ENCODE results near the gene GNG7.
"Not testable (repeated sequence)": the region's sequence is repeated elsewhere in the genome, so short reads cannot be mapped to it uniquely, and the experiment has no call there.

The GNG7 gene

GRCh38 chr19:2527686-2528085, 174.8 kb downstream of the GNG7 start:
- DNase-seq = no peak

- no peak for DNase-seq
These were observed 175.3 kb downstream of the GNG7 start for GRCh38 chr19:2527171-2527570.

DNA sequence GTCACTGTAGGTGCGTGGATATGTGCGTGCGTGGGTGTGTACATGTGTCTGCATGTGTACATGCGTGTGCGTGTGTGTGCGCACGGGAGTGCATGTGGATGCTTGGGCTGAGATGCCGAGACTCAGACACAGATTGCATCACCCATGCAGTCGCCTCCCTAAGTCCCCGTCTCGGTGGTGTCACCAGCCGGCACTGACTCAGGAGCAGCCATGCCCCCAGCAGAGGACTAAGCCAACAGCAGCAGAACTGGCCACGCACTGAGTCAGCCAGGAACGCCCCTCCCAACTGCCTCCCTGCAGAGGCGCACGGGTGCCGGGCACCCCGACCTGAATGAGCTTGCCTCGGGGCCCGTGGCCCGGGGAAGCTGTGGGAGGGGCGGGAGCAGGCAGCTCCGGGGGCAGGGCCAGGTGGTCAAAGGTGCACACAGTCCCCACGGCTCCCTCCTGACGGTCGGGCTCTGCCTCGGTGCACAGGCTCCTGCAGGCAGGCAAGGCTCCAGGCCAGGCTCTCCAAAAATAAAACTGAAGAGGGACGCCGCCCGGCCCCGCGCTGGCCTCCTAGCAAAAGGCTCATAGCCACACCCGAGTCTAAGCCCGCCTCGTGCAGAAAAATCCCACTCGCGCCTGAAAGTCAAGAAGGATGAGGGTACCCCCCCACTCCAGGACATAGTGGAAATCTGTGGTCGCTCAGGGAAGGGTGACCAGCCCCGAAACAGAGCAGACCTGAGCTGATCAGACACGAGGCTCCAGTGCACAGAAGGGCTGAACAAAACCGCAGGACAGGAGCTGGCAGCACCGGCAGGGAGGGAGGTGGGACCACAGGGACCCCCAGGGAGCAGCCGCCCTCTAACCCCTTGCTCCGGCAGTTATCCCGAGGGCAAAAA, 177.4 kb downstream of the GNG7 start:
- DNase-seq = peak; percentile 62

- DNase-seq = no peak
These were observed 178.1 kb downstream of the GNG7 start for GRCh38 chr19:2524361-2524839.

DNA sequence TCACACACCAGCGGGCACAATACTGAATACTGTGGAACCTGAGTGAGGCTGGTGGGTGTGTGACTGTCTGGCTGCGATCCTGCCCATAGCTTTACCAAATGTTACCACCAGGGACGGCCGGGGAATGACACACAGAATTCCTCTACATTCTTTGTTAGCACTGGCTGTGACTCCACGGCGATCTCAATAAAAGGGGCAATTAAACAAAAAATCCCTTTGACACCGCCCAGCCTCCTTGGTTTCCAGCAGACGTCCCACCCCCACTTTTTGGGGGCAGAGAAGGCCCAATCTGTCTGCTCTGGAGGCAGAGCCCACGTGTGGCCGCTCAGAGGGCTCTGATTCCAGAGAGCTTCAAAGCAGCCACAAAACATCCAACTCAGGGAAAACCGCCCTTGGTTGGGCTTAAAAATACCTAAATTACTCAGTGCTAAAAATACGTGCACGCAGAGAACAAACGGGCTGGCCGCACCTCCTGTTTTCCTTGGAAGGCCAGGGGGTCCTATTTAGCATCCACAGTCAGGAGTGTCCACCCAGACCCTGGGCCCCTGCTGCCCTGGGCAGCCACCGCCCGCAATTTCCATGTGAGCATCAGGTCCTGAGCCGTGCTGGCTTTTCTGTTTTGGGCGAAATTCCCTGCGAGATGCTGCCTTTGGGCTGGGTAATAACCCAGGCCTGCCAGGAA, 178.7 kb downstream of the GNG7 start:
- DNase-seq = no peak

DNA sequence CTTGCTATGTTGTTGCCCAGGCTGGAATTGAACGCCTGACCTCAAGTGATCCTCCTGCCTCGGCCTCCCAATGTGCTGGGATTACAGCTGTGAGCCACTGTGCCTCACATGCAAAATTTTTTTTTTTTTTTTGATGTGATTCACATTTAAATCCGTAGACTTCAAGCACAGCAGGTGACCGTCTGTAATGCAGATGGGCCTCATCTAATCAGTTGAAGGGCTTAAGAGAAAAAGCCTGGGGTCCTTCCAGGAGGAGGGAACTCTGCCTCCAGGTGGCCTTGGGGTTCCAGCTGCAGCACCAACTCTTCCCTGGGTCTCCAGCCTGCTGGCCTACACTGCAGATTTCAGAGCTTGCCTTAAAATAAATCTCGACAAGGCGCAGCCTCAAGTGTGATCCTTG, 183.0 kb downstream of the GNG7 start:
- no peak for DNase-seq

- not testable (repeated sequence) for DNase-seq
These were observed 183.6 kb downstream of the GNG7 start for GRCh38 chr19:2518856-2519255.

GRCh38 chr19:2517881-2518601, 184.5 kb downstream of the GNG7 start:
- no peak for DNase-seq

DNA sequence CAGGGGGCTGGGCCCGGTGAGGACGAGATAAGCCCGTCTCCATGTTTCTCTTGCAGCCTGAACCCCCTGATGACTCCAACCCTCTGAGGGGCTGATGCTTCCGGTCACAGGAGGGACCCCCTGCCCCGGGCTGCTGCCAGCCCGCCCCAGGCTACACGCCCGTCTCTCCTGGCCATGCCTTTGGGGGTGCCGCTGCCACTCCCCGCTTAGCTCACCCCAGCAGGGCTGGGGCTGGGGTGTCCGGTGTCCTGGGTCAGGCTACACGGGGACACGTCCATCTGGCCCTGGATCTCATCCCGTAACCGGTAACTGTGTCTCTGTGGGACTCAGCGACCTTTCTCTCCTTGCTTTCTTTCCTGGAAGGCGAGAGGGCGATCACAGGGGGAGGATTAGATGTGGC, 185.8 kb downstream of the GNG7 start:
- no peak for DNase-seq

DNA sequence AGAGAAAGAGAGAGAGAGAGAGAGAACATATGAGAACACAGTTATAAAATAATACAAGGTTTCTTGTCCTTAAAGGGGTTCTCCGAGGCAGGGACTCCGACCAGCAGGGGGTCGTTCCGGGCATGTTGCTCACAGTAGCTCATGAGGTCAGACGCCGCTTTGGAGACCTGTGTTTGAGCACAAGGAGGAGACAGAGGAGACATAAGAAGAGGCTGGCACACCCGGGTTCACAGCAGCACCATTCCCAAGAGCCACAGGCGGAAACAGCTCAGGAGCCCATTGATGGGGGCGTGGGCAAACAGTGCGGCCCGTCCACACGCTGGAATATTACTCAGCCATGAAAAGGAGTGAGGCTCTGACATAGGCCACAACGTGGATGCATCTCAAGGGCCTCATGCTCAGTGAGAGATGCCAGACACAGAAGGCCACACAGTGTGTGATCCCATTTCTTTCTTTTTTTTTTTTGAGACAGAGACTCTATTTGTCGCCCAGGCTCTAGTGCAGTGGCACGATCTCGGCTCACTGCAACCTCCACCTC, 187.4 kb downstream of the GNG7 start:
- no peak for DNase-seq

GRCh38 chr19:2512523-2513431, 189.7 kb downstream of the GNG7 start:
- DNase-seq = no peak

DNA sequence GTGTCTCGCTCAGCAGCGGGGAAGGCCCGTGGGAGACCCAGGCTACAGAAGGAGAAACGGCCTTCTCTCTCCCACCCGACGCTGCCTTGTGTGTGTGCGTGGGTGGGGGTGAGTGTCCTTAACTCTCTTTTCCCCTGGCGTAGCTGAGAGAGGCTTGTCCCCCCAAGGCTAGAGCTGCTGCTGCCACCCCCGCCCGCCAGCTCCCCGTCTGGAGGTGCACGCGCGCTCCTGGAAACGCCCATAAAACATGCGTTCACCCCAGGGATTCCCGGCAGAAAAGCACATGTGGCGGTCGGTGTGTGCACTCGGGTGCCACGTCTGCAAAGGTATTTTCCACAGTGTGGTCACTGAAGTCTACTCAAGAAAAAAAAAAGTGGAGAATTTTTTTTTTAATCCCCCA, 190.5 kb downstream of the GNG7 start:
- no peak for DNase-seq

DNA sequence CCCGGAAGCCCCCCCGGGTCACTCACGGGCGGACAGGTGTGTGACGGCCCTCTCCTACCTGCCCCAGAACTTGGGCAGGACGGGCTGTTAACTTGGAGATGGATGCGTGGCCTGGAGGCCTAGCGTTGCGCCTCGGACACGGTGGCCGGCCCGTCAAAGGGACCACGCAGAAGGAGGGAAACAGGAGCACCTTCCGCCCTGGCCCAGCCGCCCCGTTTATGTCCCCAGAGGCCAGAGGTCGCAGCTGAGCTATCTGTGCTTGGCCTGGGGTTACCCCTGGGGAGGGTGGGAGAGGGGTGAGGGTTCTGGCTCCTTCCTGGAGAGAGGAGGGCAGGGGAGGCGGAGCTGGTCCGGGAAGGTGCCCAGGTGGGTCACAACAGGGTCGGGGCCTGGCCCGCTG, 190.9 kb downstream of the GNG7 start:
- DNase-seq = no peak

- DNase-seq = no peak
These were observed 193.4 kb downstream of the GNG7 start for GRCh38 chr19:2509096-2509495.

GRCh38 chr19:2507109-2507508, 195.4 kb downstream of the GNG7 start:
- DNase-seq = no peak

GRCh38 chr19:2506656-2507055, 195.8 kb downstream of the GNG7 start:
- not testable (repeated sequence) for DNase-seq

GRCh38 chr19:2503521-2504109, 198.9 kb downstream of the GNG7 start:
- peak; percentile 54 for DNase-seq

- DNase-seq = no peak
These were observed 201.6 kb downstream of the GNG7 start for GRCh38 chr19:2500841-2501261.

- DNase-seq = no peak
These were observed 202.3 kb downstream of the GNG7 start for GRCh38 chr19:2500156-2500555.

DNA sequence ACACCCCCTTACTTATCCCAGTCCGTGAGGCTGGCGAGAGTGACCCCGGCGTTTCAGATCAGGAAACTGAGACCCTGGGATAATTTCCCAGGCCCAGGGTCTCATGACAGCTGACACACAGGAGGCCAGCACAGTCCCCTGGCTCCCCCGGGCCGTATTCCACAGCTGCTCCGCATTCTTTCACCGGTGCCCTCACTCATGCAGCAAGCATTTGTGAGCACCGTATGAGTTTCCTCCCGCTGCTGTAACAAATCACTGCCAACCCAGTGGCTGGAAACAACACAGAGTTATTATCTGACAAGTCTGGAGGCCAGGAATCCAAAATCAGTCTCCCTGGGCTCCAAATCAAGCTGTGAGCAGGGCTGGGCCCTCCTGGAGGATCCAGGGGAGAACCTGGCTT, 205.3 kb downstream of the GNG7 start:
- DNase-seq = no peak

GRCh38 chr19:2495651-2496316, 206.7 kb downstream of the GNG7 start:
- no peak for DNase-seq
